ENCODE measurements around the gene NCAPD3. TPM values are rescaled to one million over a fixed set of nuclear protein-coding genes. Genes with fewer than 3 reads are reported as not detected.

NCAPD3 gene
- polyA plus RNA-seq, 3 donors = 4.0 to 15.2 (median 6.0) TPM

DNA sequence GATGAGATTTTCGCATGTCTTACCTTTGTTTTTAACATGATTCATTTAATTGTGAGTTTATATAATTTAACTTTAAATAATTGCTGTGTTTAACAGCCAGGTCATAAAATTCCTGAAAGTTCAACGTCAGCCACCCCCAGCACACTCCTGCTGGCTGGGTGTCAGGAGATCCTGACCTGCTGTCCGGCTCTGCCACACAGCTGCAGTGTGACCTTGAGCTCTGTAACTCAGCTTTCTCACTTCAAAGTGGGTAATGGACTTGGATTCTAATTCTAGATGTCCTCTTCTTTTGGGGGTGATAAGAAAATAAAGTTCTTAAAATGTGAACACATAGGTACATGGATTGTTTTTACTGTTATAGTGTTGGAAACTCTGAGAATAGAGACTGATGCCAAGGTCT, 11.6 kb upstream of the NCAPD3 start:
- Mint-ChIP-seq H3K4me1 (peaks cover 23% of the 10 kb centered on the region), H3K27ac (no peak overlapping the region)
- TF ChIP-seq, protein P1, sequence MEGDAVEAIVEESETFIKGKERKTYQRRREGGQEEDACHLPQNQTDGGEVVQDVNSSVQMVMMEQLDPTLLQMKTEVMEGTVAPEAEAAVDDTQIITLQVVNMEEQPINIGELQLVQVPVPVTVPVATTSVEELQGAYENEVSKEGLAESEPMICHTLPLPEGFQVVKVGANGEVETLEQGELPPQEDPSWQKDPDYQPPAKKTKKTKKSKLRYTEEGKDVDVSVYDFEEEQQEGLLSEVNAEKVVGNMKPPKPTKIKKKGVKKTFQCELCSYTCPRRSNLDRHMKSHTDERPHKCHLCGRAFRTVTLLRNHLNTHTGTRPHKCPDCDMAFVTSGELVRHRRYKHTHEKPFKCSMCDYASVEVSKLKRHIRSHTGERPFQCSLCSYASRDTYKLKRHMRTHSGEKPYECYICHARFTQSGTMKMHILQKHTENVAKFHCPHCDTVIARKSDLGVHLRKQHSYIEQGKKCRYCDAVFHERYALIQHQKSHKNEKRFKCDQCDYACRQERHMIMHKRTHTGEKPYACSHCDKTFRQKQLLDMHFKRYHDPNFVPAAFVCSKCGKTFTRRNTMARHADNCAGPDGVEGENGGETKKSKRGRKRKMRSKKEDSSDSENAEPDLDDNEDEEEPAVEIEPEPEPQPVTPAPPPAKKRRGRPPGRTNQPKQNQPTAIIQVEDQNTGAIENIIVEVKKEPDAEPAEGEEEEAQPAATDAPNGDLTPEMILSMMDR (IDR thresholded peaks at IDR 0.05) = no peak

GRCh38 chr11:134233729-134234179, 10.0 kb upstream of the NCAPD3 start:
- H2AFZ ChIP-seq (ENCODE audit: insufficient read depth, low read depth, low read length, poor library complexity, severe bottlenecking) = no peak overlapping the region

More for the DNA sequence above, 11.6 kb upstream of the NCAPD3 start:
- H3K36me3 ChIP-seq (replicated peaks in 1 of 2; ENCODE audit: control insufficient read depth in 1 of 2, insufficient read depth in 2 of 2, low read length in 2 of 2) = peaks cover 33 to 59% of the 10 kb centered on the region in 2 donors
- 100% methylated on average over 1 of the region's 3 CpGs for WGBS (ENCODE audit: insufficient coverage)
- DNase-seq = no peak
- H3K79me2 ChIP-seq (ENCODE audit: insufficient read depth, low read length) = peaks cover 25% of the 10 kb centered on the region
- H3K9ac ChIP-seq (ENCODE audit: insufficient read depth, low read length, poor library complexity, severe bottlenecking) = no peak overlapping the region
- peaks cover 53% of the 10 kb centered on the region for H4K20me1 ChIP-seq (ENCODE audit: insufficient read depth, low read length)
- intact Hi-C loops (cut with micrococcal nuclease) = no loop called here
- H3K9me3 Mint-ChIP-seq = no peaks in the 10 kb centered on the region
- peaks cover 57 to 69% of the 10 kb centered on the region in 2 donors for H3K36me3 Mint-ChIP-seq
- no peak overlapping the region for H3K4me3 Mint-ChIP-seq
- H3K27ac ChIP-seq (ENCODE audit: low read depth in 1 of 2, low read length in 2 of 2) = no peak overlapping the region
- no peaks in the 10 kb centered on the region for H3K9me3 ChIP-seq (replicated peaks in 1 of 2; ENCODE audit: control insufficient read depth in 1 of 2, insufficient read depth in 1 of 2, low read length in 2 of 2)
- no peaks in the 10 kb centered on the region for H3K27me3 Mint-ChIP-seq (ENCODE audit: low read depth in 3 of 3)
- no peak overlapping the region for H3K4me3 ChIP-seq (replicated peaks in 1 of 3; ENCODE audit: low read depth in 2 of 3, low read length in 3 of 3)
- H2AFZ ChIP-seq (ENCODE audit: insufficient read depth, low read depth, low read length, poor library complexity, severe bottlenecking) = no peak overlapping the region
- peaks cover 20 to 24% of the 10 kb centered on the region in 2 donors for H3K4me1 ChIP-seq (ENCODE audit: control insufficient read depth in 1 of 2, insufficient read depth in 2 of 2, low read length in 2 of 2)
- H3K4me2 ChIP-seq (replicated peaks; ENCODE audit: extremely low read depth, low read length, poor library complexity, severe bottlenecking) = no peak overlapping the region
- H3K27me3 ChIP-seq (ENCODE audit: control insufficient read depth in 2 of 2, insufficient read depth in 2 of 2, low read length in 2 of 2) = no peaks in the 10 kb centered on the region

More at GRCh38 chr11:134233729-134234179, 10.0 kb upstream of the NCAPD3 start:
- Mint-ChIP-seq H3K36me3 (peaks cover 52 to 65% of the 10 kb centered on the region in 2 donors), H3K4me1 (peaks cover 34% of the 10 kb centered on the region), H3K9me3 (no peaks in the 10 kb centered on the region), H3K4me3 (no peak overlapping the region), H3K27me3 (ENCODE audit: low read depth in 3 of 3) (no peaks in the 10 kb centered on the region), H3K27ac (no peak overlapping the region)
- peaks cover 69% of the 10 kb centered on the region for H4K20me1 ChIP-seq (ENCODE audit: insufficient read depth, low read length)
- no peaks in the 10 kb centered on the region for H3K9me3 ChIP-seq (replicated peaks in 1 of 2; ENCODE audit: control insufficient read depth in 1 of 2, insufficient read depth in 1 of 2, low read length in 2 of 2)
- WGBS (ENCODE audit: insufficient coverage) = 95% methylated on average over 3 of the region's 4 CpGs
- peaks cover 20 to 24% of the 10 kb centered on the region in 2 donors for H3K4me1 ChIP-seq (ENCODE audit: control insufficient read depth in 1 of 2, insufficient read depth in 2 of 2, low read length in 2 of 2)
- H3K27ac ChIP-seq (ENCODE audit: low read depth in 1 of 2, low read length in 2 of 2) = no peak overlapping the region
- no peak overlapping the region for H3K4me3 ChIP-seq (replicated peaks in 1 of 3; ENCODE audit: low read depth in 2 of 3, low read length in 3 of 3)
- intact Hi-C loops (cut with micrococcal nuclease) = no loop called here
- H3K27me3 ChIP-seq (ENCODE audit: control insufficient read depth in 2 of 2, insufficient read depth in 2 of 2, low read length in 2 of 2) = no peaks in the 10 kb centered on the region
- peaks cover 17 to 52% of the 10 kb centered on the region in 2 donors for H3K36me3 ChIP-seq (replicated peaks in 1 of 2; ENCODE audit: control insufficient read depth in 1 of 2, insufficient read depth in 2 of 2, low read length in 2 of 2)
- DNase-seq = no peak
- TF ChIP-seq, protein P1 (IDR thresholded peaks at IDR 0.05) = no peak
- H3K9ac ChIP-seq (ENCODE audit: insufficient read depth, low read length, poor library complexity, severe bottlenecking) = no peak overlapping the region
- H3K4me2 ChIP-seq (replicated peaks; ENCODE audit: extremely low read depth, low read length, poor library complexity, severe bottlenecking) = no peak overlapping the region
- peaks cover 42% of the 10 kb centered on the region for H3K79me2 ChIP-seq (ENCODE audit: insufficient read depth, low read length)

Measured in CD14-positive monocyte (primary cell).